HT1080 (cell line): ENCODE measurements around the gene RHOD. TPM values are rescaled to one million over a fixed set of nuclear protein-coding genes. Genes with fewer than 3 reads are reported as not detected.

Source experiments
- DNase-seq: peaks from one replicate; pipeline ENCODE4 v3.0.0-alpha.2; 2015; ENCODE audit warnings: low read depth
- total RNA-seq: library from RNA; depleted of rRNA; stranded (reverse); fragments of >200 nt; shearing (Covaris generic); gene quantifications from 2 replicates; pipeline ENCODE4 v1.2.3, GENCODE V29; 2014

Gene RHOD
- total RNA-seq, 1 experiment from 2014 or later = not detected

DNA sequence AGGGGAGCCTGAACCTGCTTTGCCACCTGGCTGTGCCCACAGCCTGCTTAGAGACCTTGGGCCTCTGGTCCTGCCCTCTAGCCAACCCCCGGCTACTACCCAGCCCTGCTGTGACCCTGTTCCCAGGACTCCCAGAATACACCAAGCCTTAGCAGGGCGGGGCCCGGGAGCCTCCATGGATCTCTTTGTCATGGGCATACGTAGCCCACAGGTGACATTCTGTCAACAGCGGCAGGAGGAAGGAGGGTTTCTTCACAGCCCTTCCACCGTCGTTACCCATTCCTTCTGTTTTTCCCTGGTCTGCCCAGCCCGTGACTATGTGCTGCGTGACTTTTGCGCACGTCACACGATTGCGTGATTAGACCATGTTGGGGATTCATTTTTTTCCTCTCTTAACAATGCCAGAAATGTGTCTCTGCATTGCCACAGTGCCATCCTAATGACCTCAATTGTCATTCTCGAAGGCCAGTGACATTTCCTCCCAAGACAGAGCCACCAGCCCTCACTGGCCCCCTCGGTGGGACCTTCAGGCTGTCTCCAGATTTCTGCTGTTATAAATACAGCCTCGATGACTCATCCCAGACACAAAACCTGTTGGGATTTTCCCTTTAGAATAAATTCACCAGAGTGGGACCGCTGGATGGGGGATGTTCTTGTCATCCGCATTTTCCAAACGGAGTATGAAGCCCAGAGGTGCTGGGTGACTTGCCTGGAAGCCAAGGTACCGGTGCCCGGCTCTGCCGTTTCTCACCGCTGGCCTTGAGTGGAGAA lies 24.7 kb upstream of the RHOD start:
- peak; percentile 46 for DNase-seq

GRCh38 chr11:67032830-67033551 lies 23.7 kb upstream of the RHOD start:
- DNase-seq = peak; percentile 88

GRCh38 chr11:67033661-67034166 lies 22.9 kb upstream of the RHOD start:
- peak; percentile 93 for DNase-seq

DNA sequence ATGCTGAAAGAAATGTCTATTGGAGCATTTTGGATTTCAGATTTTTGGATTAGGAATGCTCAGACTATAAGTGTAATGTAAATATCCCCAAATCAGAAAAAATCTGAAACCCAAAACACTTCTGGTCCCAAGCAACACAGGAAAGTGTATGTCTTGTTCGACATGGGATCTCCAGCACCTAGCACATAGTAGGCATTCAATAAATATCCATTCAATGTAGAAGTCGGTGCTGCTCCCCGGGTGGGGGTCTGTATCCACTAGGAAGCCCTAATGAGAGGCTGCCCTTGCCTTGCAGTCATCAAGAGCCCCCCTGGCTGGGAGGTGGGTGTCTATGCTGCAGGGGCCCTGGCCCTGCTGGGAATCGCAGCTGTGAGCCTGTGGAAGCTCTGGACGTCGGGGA lies 22.3 kb upstream of the RHOD start:
- DNase-seq = no peak

DNA sequence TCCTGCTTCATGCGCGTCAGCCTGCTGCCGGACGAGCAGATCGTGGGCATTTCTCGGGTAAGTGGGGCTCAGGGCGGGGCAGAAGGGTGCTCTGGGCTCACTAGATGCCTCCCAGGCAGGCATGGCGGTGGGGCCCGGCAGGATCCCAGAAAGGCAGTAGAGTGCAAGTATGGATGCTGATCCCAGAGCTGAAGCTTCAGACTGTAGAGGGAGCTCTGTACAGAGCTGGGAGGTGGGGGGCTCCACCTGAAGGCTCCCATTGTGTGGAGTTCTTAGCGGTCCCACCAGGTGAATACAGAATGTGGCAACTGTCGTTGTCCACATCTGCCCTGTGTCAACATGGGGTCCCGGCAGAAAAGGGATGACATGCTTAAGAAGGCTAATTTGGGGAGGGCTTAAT lies 16.5 kb upstream of the RHOD start:
- DNase-seq = no peak

GRCh38 chr11:67041602-67042001 lies 15.0 kb upstream of the RHOD start:
- DNase-seq = no peak

DNA sequence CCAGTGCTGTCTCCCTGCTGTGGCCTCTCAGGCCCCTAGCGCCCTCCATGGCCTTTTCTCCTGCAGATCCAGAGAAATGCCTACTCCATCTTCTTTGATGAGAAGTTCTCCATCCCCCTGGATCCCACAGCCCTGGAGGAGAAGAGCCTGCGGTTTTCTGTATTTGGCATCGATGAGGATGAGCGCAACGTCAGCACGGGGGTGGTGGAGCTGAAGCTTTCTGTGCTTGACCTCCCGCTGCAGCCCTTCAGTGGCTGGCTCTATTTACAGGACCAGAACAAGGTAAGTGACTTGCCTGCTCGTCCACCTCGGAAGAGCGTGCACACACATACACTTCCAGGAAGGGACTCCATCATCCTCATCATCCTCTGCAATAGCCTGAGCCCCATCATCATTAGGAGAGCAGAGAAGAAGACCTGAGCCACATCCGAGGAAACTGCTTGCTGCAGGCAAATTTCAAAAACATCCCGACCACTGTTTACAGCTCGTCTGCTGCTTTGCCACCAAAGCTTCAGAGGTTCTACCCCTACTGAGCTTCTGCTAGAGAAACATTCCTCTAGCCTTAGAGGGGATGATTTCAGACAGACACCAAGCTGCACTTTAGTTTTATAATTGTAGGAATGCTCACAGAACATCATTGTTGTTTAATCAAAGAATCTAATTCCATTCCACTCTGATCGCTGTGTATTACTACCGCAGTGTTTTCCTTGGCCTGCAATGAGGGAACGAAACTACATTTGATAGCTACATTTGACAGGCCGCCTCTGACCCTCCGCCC lies 12.9 kb upstream of the RHOD start:
- DNase-seq = no peak

DNA sequence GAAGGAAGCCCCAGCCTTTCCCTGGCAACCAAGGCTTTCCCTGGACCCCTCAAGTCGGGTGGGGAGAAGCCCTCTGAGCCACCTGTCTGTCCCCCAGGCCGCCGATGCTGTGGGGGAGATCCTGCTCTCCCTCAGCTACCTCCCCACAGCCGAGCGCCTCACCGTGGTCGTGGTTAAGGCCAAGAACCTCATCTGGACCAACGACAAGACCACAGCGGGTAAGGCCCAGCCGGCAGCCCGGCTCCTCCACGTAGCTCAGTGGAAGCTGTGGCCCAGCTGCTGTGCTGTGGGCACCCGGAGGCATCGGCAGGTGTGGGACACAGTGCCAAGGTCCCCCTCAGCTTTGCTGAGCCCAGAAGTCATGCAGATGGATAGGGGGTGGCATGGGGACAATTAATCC lies 12.2 kb upstream of the RHOD start:
- DNase-seq = no peak

DNA sequence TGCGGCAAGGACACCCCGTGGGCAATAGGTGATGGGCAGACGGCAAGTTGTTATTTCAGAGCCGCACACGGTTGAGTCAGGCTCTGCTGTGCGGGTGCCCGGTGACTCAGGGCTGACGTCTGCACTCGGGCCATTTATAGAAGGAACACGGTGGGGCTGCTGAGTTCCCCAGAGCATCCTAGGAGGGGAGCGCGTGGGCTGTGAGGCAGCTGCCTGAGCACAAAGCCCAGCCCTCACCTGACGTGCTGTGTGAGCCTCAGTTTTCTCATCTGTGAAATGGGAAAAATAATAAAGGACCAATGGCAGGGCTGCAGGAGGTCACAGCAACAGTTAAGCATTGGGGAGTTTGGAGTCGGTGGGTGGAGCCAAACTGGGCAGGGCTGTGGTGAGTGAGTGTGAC lies 11.3 kb upstream of the RHOD start:
- DNase-seq = peak; percentile 89

GRCh38 chr11:67048515-67049130 lies 8.0 kb upstream of the RHOD start:
- no peak for DNase-seq

GRCh38 chr11:67050139-67050538 lies 6.5 kb upstream of the RHOD start:
- DNase-seq = no peak

DNA sequence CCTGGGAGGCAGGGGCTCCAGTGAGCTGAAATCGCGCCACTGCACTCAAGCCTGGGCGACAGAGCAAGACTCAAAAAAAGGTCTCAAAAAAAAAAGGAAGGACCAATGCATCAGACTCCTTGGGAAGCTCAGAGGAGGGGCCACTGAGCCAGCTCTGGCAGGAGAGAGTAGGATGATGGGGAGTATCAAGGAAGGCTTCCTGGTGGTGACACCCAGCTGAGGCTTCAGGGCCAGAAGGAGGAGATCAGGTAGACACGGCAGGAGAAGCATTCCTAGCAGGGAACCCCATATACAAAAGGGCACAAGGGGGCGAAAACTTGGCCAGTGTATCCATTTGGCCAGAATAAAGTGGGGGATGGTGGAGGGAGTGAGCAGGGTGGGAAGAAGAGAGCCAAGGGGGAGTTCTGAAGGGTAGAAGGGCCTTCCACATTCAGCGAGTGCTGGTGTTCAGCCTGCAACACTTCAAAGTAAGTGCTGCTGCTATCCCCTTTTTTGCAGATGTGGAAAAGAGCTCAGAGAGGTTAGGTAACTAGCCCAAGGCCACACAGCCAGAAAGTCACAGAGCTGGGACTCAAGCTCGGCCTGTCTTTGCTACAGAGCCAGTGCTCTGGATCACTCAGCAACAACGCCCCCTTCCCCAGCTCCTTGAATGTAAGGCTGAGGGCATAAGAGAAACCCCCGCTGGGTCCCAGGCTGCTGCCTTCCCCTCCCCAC lies 5.3 kb upstream of the RHOD start:
- DNase-seq = no peak

DNA sequence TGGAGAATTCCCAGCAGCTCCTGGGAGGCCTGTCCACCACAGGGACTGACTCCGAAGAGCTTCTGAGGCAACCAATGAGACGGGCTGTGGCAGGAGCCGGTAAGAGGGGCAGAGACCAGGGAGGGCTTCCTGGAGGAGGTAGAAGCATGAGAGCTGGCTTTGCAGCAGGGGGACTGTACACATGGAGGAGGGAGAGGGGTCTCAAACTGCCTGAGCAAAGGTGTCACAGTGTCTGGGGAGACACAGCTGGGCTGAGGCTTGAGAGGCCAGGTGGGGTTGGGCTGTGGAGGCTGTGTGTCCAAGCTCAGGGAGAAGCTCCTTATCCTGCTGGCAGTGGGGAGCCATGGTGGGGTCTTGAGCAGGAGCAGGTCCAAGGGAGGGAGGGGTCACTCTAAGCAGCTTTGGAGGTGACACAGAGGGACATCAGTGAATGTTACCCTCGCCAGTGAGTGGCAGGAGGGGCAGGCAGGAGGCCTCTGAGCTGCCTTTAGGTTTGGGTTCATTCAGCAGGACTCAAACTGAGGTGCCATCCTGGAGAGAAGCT lies 4.6 kb upstream of the RHOD start:
- no peak for DNase-seq

GRCh38 chr11:67052891-67053290 lies 3.8 kb upstream of the RHOD start:
- DNase-seq = no peak

DNA sequence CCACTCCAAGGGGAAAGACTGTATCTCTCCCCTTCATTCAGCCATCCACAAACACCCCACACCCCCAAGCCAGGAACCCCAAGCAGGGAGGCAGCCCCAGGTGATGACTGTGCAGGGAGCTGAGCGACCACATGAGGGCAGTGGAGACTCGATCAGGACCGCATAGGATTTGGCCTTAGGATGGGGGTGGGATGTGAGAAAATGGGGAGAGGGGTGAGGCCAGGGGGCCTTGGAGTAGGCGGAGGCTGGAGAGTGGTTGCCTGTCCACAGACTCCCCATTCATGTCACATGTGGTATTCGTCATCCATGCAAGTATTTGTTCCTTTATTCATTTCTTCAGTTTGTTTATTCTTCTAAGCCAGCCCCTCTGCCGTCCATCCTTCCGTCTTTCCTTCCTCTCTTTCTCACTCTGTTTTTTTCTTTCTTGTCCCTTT lies 2.7 kb upstream of the RHOD start:
- DNase-seq = peak; percentile 38

DNA sequence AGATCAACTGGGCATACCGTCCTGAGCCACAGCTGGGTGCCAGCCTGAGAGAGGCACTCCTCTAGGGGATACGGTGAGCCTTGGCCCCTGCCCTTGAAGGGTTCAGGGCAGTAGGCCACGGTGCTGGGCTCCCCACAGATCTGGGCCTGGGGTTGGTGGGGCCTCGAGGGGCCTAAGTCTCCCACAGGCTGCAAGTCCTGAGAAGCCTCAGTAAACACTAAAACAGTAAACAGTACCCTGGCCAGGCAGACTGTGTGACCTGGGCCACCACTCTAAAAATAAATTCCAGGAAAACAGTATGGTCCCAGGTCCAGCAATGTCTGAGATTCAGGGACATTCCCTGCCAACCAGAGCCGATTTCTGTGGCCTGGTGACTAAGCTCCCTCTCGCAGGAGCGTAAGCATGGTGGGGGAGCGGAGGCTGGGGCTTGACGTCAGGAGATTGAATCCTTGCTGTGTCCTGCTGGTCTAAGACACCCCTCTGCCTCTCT lies 2.3 kb upstream of the RHOD start:
- peak; percentile 66 for DNase-seq

DNA sequence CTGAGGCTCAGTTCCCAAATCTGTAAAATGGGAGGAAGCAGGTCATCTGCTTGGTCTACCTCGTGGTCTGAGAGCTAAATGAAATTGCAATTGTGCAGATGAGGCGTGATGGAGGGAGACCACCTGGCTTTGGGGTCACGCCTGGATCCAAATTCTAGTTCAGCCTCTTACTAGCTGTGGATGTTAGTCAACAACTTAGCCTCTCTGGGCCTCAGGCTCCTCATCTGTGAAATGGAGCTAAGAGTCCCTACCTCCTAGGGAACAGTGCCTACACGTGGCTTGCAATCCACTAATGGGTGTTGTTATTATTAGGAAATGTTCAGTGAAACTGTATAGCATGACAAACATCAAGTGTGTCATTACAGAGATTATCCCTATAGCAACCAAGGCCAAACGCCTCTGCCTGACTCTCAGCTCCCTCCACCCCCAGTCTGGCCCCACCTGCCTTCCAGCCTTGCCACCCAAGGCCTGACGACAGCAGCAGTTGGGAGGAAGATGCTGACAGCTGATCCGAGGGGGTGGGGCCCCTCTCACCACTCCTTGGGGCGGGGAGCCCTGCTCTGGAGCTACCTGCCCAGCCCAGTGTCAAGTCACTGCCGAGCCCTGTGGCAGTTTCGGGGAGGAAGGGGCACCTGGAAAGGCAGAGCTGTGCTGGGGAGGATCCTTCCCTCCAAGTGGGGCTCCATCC lies 1.7 kb upstream of the RHOD start:
- DNase-seq = peak; percentile 64

- DNase-seq = no peak
Observed at GRCh38 chr11:67055812-67056211, 835 bp upstream of the RHOD start.

DNA sequence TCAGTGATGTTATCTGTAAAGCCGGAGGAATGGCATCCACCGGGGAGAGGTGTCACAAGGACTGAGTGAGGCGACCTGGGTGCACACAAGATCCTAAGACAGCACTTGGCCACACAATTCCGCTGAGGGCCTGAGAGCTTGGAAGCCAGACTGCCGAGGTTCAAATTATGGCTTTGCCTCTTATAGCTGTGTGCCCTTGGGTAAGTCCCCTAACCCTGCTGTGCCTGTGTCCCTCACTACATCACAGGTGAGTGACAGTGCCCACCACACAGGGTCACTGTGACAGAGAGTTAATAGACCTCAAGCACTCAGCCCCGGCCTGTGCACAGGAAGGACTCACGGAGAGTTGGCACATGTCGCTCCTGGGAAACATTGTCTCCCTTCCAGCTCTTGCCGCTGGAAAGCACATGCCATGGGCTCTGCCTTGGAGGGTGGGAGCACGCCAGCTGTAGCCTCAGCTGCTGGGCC lies 592 bp downstream of the RHOD start:
- no peak for DNase-seq

DNA sequence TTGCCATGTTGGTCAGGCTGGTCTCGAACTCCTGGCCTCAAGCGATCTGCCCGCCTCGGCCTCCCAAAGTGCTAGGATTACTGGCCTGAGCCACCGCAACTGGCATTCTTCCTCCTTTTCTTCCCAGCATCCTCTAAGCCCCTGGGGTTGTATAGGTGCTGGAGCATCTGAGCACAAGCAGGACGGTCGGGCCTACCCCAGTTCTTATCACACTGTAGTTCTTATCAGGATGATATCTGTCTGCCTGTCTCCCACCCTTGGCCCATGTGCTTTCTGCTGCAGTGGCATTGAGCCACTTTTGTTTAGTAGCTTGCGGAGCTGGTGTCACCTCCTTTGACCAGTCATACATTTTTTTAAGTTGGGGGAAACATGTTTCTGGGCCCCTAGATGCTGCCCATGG lies 1.9 kb downstream of the RHOD start:
- no peak for DNase-seq
